SU-DHL-6 (cell line): Measurements from ENCODE around the gene CABP4.

ENCODE experiments used
- EZH2phosphoT487 ChIP-seq: fragments of 200-600 bp; sonication (generic), shearing (Covaris generic); conservative IDR thresholded peaks from 2 replicates; pipeline ENCODE4 v1.6.1; 2018; ENCODE audit warnings: mild to moderate bottlenecking, antibody characterized with exemption, low read length, moderate library complexity, mixed read lengths
- TF ChIP-seq, protein P1 (sequence below): fragments of 200-600 bp; sonication (generic); IDR thresholded peaks from one replicate; pipeline ENCODE4 v1.5.1; 2017; ENCODE audit warnings: antibody characterized with exemption, mild to moderate bottlenecking, low read length, moderate library complexity; ENCODE audit not compliant: insufficient read depth, poor library complexity, severe bottlenecking

DNA sequence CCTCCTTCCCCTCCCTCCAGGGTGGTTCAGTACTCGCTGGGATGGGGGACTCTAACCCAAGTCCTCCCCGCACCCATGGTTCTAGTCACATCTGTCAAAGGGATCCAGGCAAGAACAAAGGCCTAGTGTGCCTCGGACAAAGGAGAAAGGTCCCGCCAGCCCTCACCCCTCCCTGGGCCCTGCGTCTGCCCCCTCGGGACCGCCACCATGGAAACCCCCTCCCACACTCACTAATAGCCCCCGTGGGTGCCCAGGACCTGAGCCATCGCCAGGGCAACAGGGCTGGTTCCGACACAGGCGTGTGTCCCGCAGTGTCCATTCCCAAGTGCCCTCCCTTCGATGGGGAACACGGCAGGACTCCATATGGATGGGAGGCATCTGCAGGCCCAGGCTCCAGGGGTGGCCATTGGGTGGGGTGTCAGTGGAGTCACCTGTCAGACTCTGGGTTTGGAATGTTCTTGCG lies 44.8 kb upstream of the CABP4 start:
- TF ChIP-seq, protein P1, sequence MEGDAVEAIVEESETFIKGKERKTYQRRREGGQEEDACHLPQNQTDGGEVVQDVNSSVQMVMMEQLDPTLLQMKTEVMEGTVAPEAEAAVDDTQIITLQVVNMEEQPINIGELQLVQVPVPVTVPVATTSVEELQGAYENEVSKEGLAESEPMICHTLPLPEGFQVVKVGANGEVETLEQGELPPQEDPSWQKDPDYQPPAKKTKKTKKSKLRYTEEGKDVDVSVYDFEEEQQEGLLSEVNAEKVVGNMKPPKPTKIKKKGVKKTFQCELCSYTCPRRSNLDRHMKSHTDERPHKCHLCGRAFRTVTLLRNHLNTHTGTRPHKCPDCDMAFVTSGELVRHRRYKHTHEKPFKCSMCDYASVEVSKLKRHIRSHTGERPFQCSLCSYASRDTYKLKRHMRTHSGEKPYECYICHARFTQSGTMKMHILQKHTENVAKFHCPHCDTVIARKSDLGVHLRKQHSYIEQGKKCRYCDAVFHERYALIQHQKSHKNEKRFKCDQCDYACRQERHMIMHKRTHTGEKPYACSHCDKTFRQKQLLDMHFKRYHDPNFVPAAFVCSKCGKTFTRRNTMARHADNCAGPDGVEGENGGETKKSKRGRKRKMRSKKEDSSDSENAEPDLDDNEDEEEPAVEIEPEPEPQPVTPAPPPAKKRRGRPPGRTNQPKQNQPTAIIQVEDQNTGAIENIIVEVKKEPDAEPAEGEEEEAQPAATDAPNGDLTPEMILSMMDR, result no peak
- no peak for TF ChIP-seq EZH2phosphoT487
